GM23338 (cell line): ENCODE measurements around the gene KIF21A. TPM values are rescaled to one million over a fixed set of nuclear protein-coding genes. Genes with fewer than 3 reads are reported as not detected.

Experiments
- ATAC-seq: fragments of 200-7000 bp; cut with Tn5 transposase; 3 replicates; pipeline ENCODE4 v1.9.1; 2020
- DNase-seq: peaks from one replicate; pipeline ENCODE4 v3.0.0-alpha.2; 2015; ENCODE audit warnings: low spot score
- H2AFZ ChIP-seq: fragments of 200-600 bp; sonication (generic); 2 replicates; pipeline ENCODE4 v1.8.0; 2016; ENCODE audit warnings: antibody characterized with exemption, mild to moderate bottlenecking, moderate library complexity
- H3F3A ChIP-seq: fragments of 200-600 bp; sonication (generic); replicated peaks from 2 replicates; pipeline ENCODE4 v1.8.0; 2017; ENCODE audit warnings: antibody characterized with exemption, mixed run types, low read depth
- H3K27ac ChIP-seq: fragments of 200-600 bp; sonication (generic); 2 replicates; pipeline ENCODE4 v1.6.1; 2016; ENCODE audit warnings: low read depth
- H3K27me3 ChIP-seq: fragments of 200-600 bp; sonication (generic); 2 replicates; pipeline ENCODE4 v1.8.0; 2016; ENCODE audit warnings: mild to moderate bottlenecking, mixed run types, moderate library complexity; ENCODE audit not compliant: insufficient read depth
- H3K36me3 ChIP-seq: fragments of 200-600 bp; sonication (generic); 2 replicates; pipeline ENCODE4 v1.8.0; 2016; ENCODE audit warnings: mild to moderate bottlenecking; ENCODE audit not compliant: insufficient read depth
- H3K4me1 ChIP-seq: fragments of 200-600 bp; sonication (generic); 2 replicates; pipeline ENCODE4 v1.8.0; 2016; ENCODE audit warnings: mild to moderate bottlenecking, moderate library complexity; ENCODE audit not compliant: insufficient read depth
- H3K4me2 ChIP-seq: fragments of 200-600 bp; sonication (generic); 2 replicates; pipeline ENCODE4 v1.7.1; 2017; ENCODE audit warnings: mixed run types
- H3K4me3 ChIP-seq: fragments of 200-600 bp; sonication (generic); 2 replicates; pipeline ENCODE4 v1.6.1; 2016; ENCODE audit warnings: mixed run types
- H3K79me2 ChIP-seq: fragments of 200-600 bp; sonication (generic); replicated peaks from 2 replicates; pipeline ENCODE4 v1.8.0; 2017; ENCODE audit warnings: mild to moderate bottlenecking; ENCODE audit not compliant: insufficient read depth
- H3K9me2 ChIP-seq: fragments of 200-600 bp; sonication (generic); 2 replicates; pipeline ENCODE4 v1.8.0; 2017; ENCODE audit not compliant: insufficient read depth
- H4K20me1 ChIP-seq: fragments of 200-600 bp; sonication (generic); replicated peaks from 2 replicates; pipeline ENCODE4 v1.8.0; 2017; ENCODE audit warnings: mild to moderate bottlenecking; ENCODE audit not compliant: insufficient read depth
- H3K27ac Mint-ChIP-seq: 2 replicates; pipeline ENCODE4 v1.8.0; 2020; ENCODE audit warnings: inconsistent platforms, mild to moderate bottlenecking, moderate library complexity, mixed read lengths
- H3K27me3 Mint-ChIP-seq: 3 replicates; pipeline ENCODE4 v1.8.0; 2022; ENCODE audit warnings: low read depth, mild to moderate bottlenecking, moderate library complexity, mixed read lengths, inconsistent platforms; ENCODE audit not compliant: insufficient read depth, poor library complexity
- H3K36me3 Mint-ChIP-seq: 3 replicates; pipeline ENCODE4 v1.8.0; 2021; ENCODE audit warnings: low read depth, mild to moderate bottlenecking, inconsistent platforms, moderate library complexity, mixed read lengths
- H3K4me1 Mint-ChIP-seq: 3 replicates; pipeline ENCODE4 v1.8.0; 2020; ENCODE audit warnings: mild to moderate bottlenecking, inconsistent platforms, mixed read lengths
- H3K4me3 Mint-ChIP-seq: 3 replicates; pipeline ENCODE4 v1.8.0; 2021; ENCODE audit warnings: moderate library complexity, mild to moderate bottlenecking, inconsistent platforms, mixed read lengths
- H3K9me3 Mint-ChIP-seq: 3 replicates; pipeline ENCODE4 v1.8.0; 2020; ENCODE audit warnings: moderate library complexity, mild to moderate bottlenecking, inconsistent platforms, mixed read lengths
- CREB1 ChIP-seq: fragments of 250-450 bp; sonication (Bioruptor Pico); IDR thresholded peaks from 2 replicates; pipeline ENCODE4 v1.5.0; 2020; ENCODE audit warnings: low read depth, mild to moderate bottlenecking, moderate library complexity
- EZH2 ChIP-seq: fragments of 200-600 bp; sonication (generic); IDR thresholded peaks from one replicate; pipeline ENCODE4 v1.8.0; 2017; ENCODE audit warnings: antibody characterized with exemption, mild to moderate bottlenecking, low read depth; ENCODE audit not compliant: unreplicated experiment
- EZH2phosphoT487 ChIP-seq: fragments of 200-600 bp; sonication (generic); IDR thresholded peaks from one replicate; pipeline ENCODE4 v1.8.1; 2018; ENCODE audit warnings: antibody characterized with exemption; ENCODE audit not compliant: unreplicated experiment
- JUNB ChIP-seq: IDR thresholded peaks from one replicate; pipeline ENCODE4 v1.6.1; 2016; ENCODE audit warnings: antibody characterized with exemption; ENCODE audit not compliant: unreplicated experiment
- NANOG ChIP-seq: IDR thresholded peaks from 2 replicates; pipeline ENCODE4 v1.6.1; 2016; ENCODE audit warnings: antibody characterized with exemption, borderline replicate concordance
- POLR2AphosphoS5 ChIP-seq: IDR thresholded peaks from 2 replicates; pipeline ENCODE4 v1.6.1; 2016; ENCODE audit warnings: antibody characterized with exemption, low read depth
- ZNF114 ChIP-seq: fragments of 250-450 bp; sonication (Bioruptor Pico); IDR thresholded peaks from 2 replicates; pipeline ENCODE4 v1.5.0; 2020; ENCODE audit warnings: mild to moderate bottlenecking, moderate library complexity
- ZNF331 ChIP-seq: fragments of 250-450 bp; sonication (Bioruptor Pico); IDR thresholded peaks from 2 replicates; pipeline ENCODE4 v1.5.0; 2020; ENCODE audit warnings: low read depth, mild to moderate bottlenecking, moderate library complexity
- ZNF462 ChIP-seq: fragments of 250-450 bp; sonication (Bioruptor Pico); IDR thresholded peaks from 2 replicates; pipeline ENCODE4 v1.5.0; 2020; ENCODE audit warnings: mild to moderate bottlenecking, moderate library complexity
- polyA plus RNA-seq: library from polyadenylated mRNA; unstranded; fragments of >200 nt; fragmentation: Nextera tagmentation; extraction: Ambion mirVana; gene quantifications from 2 replicates; pipeline ENCODE4 v1.2.1, GENCODE V29; 2016
- total RNA-seq: library from RNA; depleted of rRNA; stranded (reverse); fragments of >200 nt; shearing (Covaris generic); gene quantifications from 2 replicates; pipeline ENCODE4 v1.2.3, GENCODE V29; 2014

The KIF21A gene
- total and polyA plus RNA-seq, 2 experiments from 2014 or later = 28.8 to 32.0 TPM

GRCh38 chr12:39420043-39420442 lies 22.9 kb downstream of the KIF21A start (continued):
- no peak for TF ChIP-seq ZNF462 (CRISPR knock-in tag)
- TF ChIP-seq CREB1 = no peak
- no peak for TF ChIP-seq POLR2AphosphoS5
- TF ChIP-seq EZH2 = no peak
- no peak for TF ChIP-seq ZNF331
- no peak for TF ChIP-seq NANOG
- TF ChIP-seq JUNB = no peak
- TF ChIP-seq ZNF114 (CRISPR knock-in tag) = no peak

- Histone ChIP-seq H3K4me3 (no peak overlapping the region), H3K79me2 (peaks cover 22% of the 10 kb centered on the region)
These were observed 23.4 kb downstream of the KIF21A start for GRCh38 chr12:39419471-39419870.

More at GRCh38 chr12:39419471-39419870, 23.4 kb downstream of the KIF21A start:
- H3K9me3 Mint-ChIP-seq = no peaks in the 10 kb centered on the region
- Histone ChIP-seq H3K4me1 (0 out of 2 replicates have a peak, but pooled peaks cover 3% of the 10 kb centered on the region), H2AFZ (no peak overlapping the region), H3K9me2 (peaks cover 12% of the 10 kb centered on the region; the same call in 1 of the 2 replicates), H3F3A (no peaks in the 10 kb centered on the region), H3K27ac (no peak overlapping the region), H3K27me3 (peaks cover 5% of the 10 kb centered on the region), H3K4me2 (no peak overlapping the region), H4K20me1 (peaks cover 16% of the 10 kb centered on the region), H3K36me3 (no peaks in the 10 kb centered on the region)
- ATAC-seq = no peak
- H3K27me3 Mint-ChIP-seq = no peaks in the 10 kb centered on the region
- no peak overlapping the region for H3K4me3 Mint-ChIP-seq
- TF ChIP-seq JUNB = no peak
- no peak for TF ChIP-seq CREB1
- no peak for TF ChIP-seq EZH2
- TF ChIP-seq ZNF462 (CRISPR knock-in tag) = no peak
- no peak for TF ChIP-seq EZH2phosphoT487
- TF ChIP-seq NANOG = no peak
- peaks cover 6% of the 10 kb centered on the region; the same call in 2 of the 3 replicates for H3K4me1 Mint-ChIP-seq
- H3K27ac Mint-ChIP-seq = no peak overlapping the region
- peaks cover 3% of the 10 kb centered on the region; the same call in 2 of the 3 replicates for H3K36me3 Mint-ChIP-seq
- no peak for DNase-seq
